Adrenal gland (tissue), 12 donors: ENCODE data around the gene MTMR4. TPM values are rescaled to one million over a fixed set of nuclear protein-coding genes. Genes with fewer than 3 reads are reported as not detected.

Source experiments
- DNase-seq, 7 donors: peaks; one replicate each; pipeline ENCODE4 v3.0.0-alpha.2; 2019 to 2020
- H3K27ac ChIP-seq, 5 donors: fragments of 200-600 bp; sonication (generic) in 4 of 5; 1 replicate in 3 of 5; 2 replicates in 2 of 5; pipeline versions ENCODE4 v1.5.1 to v1.8.0; 2016 to 2020; ENCODE audit warnings: mild to moderate bottlenecking in 1 of 5
- H3K27me3 ChIP-seq: fragments of 200-600 bp; 2 replicates; pipeline ENCODE4 v1.8.0; 2021
- H3K36me3 ChIP-seq, 2 donors: fragments of 200-600 bp; replicated peaks in 1 of 2; 1 replicate in 1 of 2; 2 replicates in 1 of 2; pipeline versions ENCODE4 v1.5.1 to v1.8.0; 2018 to 2022
- H3K4me1 ChIP-seq, 2 donors: fragments of 200-600 bp; replicated peaks in 1 of 2; 1 replicate in 1 of 2; 2 replicates in 1 of 2; pipeline versions ENCODE4 v1.5.1 to v1.8.0; 2018 to 2021
- H3K4me3 ChIP-seq, 4 donors: fragments of 200-600 bp; sonication (generic) in 3 of 4; one replicate each; pipeline ENCODE4 v1.5.1; 2016 to 2018
- H3K9me3 ChIP-seq, 3 donors: fragments of 200-600 bp; sonication (generic) in 1 of 3; replicated peaks in 1 of 3; 1 replicate in 2 of 3; 2 replicates in 1 of 3; pipeline versions ENCODE4 v1.5.1 to v1.8.0; 2016 to 2021
- POLR2A ChIP-seq, 2 donors: fragments of 450-650 bp; IDR thresholded peaks; one replicate each; pipeline ENCODE4 v1.6.1; 2017; ENCODE audit warnings: antibody characterized with exemption in 2 of 2, mild to moderate bottlenecking in 2 of 2, moderate library complexity in 1 of 2
- WGBS, 4 donors: extraction: QIAGEN DNeasy Blood & Tissue Kit in 2 of 4; methylation state at CpG; one replicate each; pipeline versions ENCODE4 v1.1.5 to v1.1.7; 2013 to 2017; 5-methylcytosine and 5-hydroxymethylcytosine counted together
- intact Hi-C, 2 donors: fragments of 100-400 bp; cut with DNase I; formaldehyde crosslinking; loops; one replicate each; pipeline versions ENCODE4 v1.14.1 to v1.15.0; 2022 to 2023
- polyA plus RNA-seq, 3 donors: library from polyadenylated mRNA; stranded (reverse); fragments of 200-250 nt in 2 of 3; fragments of 350-450 nt in 1 of 3; fragmentation: Illumina TruSeq in 1 of 3; extraction: RNeasy Lipid Tissue Mini Kit (QIAGEN cat#74804) in 1 of 3; gene quantifications; one replicate each; pipeline ENCODE4 v1.2.3, GENCODE V29; 2013 to 2014
- total RNA-seq, 9 donors: library from RNA; depleted of rRNA in 4 of 9; stranded (reverse); fragments of >200 nt in 4 of 9; fragments of 120-200 nt in 1 of 9; fragmentation: NEBNext Ultra II Directional in 1 of 9; extraction: Animal tissue kit (Norgen Biotek cat#: 25700) in 1 of 9; gene quantifications; one replicate each; pipeline versions ENCODE4 v1.1.0 to v1.2.4, GENCODE V29; 2013 to 2023
- TF ChIP-seq, protein P1 (sequence below), 6 experiments: fragments of 450-650 bp in 4 of 6; fragments of 200-600 bp in 2 of 6; sonication (generic) in 1 of 6; IDR thresholded peaks; 1 replicate in 5 of 6; 2 replicates in 1 of 6; pipeline versions ENCODE4 v1.5.1 to v1.8.0; 2016 to 2021; ENCODE audit warnings: antibody characterized with exemption in 6 of 6, mild to moderate bottlenecking in 2 of 6, moderate library complexity in 1 of 6
- donor health status: healthy with polysubstance abuse.
- donor health status: Bipolar disorder and iron deficiency.
- donor health status: DM: yes; HTN: yes; CAD: no.
- donor health status: DM: no; HTN: no; CAD: no.
- donor health status: DM: no; HTN: no; CAD: no.
- donor health status: DM: yes; HTN: yes; CAD: no.

MTMR4 gene
- total and polyA plus RNA-seq, 12 donors: 11.4 to 85.2 (median 42.8) TPM

DNA sequence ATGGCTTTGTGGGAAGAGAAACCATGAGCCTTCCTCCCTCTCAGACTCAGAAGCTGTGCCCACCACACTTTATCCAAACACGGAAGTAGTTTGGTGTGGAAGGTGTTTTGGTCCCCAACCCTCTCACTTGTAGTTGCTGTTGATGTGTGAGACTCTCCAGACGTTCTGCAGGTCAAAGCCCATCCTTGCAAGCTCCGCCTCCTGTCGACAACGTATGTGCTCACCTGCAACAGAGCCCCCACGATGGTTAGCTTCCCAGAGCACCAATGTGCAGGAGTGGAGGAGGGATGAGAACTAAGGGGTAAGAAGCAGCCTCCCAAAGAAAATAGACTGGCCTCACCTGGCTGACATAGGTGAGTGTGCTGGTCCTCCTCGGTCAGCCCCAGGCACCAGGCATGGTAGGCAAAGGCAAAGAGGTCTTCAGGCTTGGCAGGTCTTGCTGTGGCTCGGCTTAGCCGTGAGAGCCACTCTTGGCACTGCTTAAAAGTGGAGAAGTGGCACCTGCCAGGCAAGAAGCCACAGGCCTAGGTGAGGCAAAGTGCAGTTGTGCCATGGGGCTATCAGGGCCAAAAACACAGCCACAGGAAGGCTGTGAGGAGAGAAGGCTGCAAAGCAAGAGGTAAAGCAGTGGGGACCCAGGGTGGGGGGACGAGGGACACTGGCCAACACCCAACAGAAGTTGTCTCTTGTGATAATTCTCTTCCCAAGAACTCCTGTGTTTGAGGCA, 5.9 kb downstream of the MTMR4 start:
- Histone ChIP-seq H3K4me3 (no peak overlapping the region), H3K4me1 (peaks cover 2 to 11% of the 10 kb centered on the region in 2 donors), H3K36me3 (peaks cover 0 to 92% of the 10 kb centered on the region in 2 donors), H3K27me3 (no peaks in the 10 kb centered on the region), H3K9me3 (no peaks in the 10 kb centered on the region), H3K27ac (peak overlapping the region in 2 of 5 donors; percentile 9 to 73)
- intact Hi-C loops: no loop called here
- TF ChIP-seq, protein P1, sequence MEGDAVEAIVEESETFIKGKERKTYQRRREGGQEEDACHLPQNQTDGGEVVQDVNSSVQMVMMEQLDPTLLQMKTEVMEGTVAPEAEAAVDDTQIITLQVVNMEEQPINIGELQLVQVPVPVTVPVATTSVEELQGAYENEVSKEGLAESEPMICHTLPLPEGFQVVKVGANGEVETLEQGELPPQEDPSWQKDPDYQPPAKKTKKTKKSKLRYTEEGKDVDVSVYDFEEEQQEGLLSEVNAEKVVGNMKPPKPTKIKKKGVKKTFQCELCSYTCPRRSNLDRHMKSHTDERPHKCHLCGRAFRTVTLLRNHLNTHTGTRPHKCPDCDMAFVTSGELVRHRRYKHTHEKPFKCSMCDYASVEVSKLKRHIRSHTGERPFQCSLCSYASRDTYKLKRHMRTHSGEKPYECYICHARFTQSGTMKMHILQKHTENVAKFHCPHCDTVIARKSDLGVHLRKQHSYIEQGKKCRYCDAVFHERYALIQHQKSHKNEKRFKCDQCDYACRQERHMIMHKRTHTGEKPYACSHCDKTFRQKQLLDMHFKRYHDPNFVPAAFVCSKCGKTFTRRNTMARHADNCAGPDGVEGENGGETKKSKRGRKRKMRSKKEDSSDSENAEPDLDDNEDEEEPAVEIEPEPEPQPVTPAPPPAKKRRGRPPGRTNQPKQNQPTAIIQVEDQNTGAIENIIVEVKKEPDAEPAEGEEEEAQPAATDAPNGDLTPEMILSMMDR (IDR thresholded peaks at IDR 0.05): no peak
- TF ChIP-seq POLR2A (IDR thresholded peaks at IDR 0.05): no peak
- peak in 1 of 7 donors; percentile 47 for DNase-seq
- WGBS, 4 donors: 72 to 88% (median 84%) methylated on average over 10 of the region's 10 CpGs

DNA sequence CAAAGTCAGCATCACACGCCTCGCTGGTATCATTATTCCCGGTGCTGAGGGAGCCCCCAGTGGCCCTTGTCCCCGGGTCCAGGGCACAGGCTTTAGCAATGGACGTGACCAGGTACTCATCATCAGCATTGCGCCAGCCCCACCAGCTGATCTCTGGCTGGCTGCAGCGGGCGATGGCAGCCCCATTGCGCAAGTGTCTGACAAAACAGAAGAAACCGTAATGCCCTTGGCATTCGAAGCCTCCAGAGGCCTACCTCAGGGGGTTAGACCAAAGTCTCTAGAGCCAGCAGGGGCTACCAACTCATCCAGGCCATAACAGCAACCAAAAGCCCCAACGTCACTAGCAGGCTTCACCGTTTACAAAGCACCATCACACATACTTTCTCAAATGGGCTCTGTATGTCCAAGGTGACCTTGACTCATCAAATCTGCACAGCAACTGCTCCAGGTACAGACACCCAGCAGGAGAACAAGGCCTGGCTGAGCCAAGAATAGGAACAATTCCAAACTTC, 7.3 kb downstream of the MTMR4 start:
- Histone ChIP-seq H3K36me3 (peaks cover 0 to 99% of the 10 kb centered on the region in 2 donors), H3K4me1 (peaks cover 0 to 6% of the 10 kb centered on the region in 2 donors), H3K9me3 (no peaks in the 10 kb centered on the region), H3K27me3 (no peaks in the 10 kb centered on the region), H3K4me3 (no peak overlapping the region), H3K27ac (peak overlapping the region in 2 of 5 donors; percentile 27 to 73)
- 56 to 87% (median 73%) methylated on average over 7 to 13 of the region's 13 CpGs for whole genome bisulfite sequencing, 4 donors
- intact Hi-C loops: no loop called here
- DNase-seq: peak in 6 of 7 donors; percentile 59 to 72 (median 67)
- no peak for TF ChIP-seq POLR2A (IDR thresholded peaks at IDR 0.05)
- TF ChIP-seq, protein P1 (IDR thresholded peaks at IDR 0.05): no peak

DNA sequence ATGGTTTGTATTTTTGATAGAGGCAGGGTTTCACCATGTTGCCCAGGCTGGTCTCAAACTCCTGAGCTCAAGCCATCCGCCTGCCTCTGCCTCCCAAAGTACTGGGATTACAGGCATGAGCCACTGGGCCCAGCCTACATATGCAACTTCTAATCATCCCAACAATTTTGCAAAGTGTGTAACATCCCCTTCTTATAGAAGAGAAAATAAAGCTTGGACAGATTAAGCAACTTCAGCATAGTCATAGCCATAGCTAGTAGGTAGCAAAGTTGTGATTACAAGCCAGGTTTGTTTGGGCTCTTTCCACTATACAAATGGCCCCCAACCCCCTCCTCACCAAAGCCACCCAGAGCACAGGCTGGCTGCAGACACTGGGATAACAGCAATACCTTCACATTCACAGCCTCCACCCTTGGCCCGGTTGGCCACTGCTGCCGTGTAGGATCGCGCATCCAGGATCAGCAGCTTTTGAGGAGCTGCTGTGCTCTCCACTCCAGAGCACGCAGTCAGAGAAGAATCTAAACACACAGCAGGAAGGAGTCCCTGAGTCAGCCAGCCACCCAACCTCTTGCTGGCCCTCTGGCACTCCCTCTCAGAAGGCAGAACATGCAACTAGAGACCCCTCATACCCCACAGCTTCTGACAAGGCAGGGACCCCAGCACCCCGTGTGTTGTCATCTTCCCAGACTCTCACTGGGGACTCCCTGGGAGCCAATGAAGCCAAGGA, 7.9 kb downstream of the MTMR4 start:
- Histone ChIP-seq H3K27me3 (no peaks in the 10 kb centered on the region), H3K27ac (peak overlapping the region in 2 of 5 donors; percentile 27 to 73), H3K9me3 (no peaks in the 10 kb centered on the region), H3K4me1 (peaks cover 0 to 6% of the 10 kb centered on the region in 2 donors), H3K36me3 (peaks cover 0 to 98% of the 10 kb centered on the region in 2 donors), H3K4me3 (no peak overlapping the region)
- TF ChIP-seq, protein P1 (IDR thresholded peaks at IDR 0.05): no peak
- TF ChIP-seq POLR2A (IDR thresholded peaks at IDR 0.05): no peak
- WGBS, 4 donors: 87 to 94% (median 90%) methylated on average over 5 to 7 of the region's 7 CpGs
- DNase-seq: peak in 1 of 7 donors; percentile 39
- intact Hi-C loops: no loop called here

DNA sequence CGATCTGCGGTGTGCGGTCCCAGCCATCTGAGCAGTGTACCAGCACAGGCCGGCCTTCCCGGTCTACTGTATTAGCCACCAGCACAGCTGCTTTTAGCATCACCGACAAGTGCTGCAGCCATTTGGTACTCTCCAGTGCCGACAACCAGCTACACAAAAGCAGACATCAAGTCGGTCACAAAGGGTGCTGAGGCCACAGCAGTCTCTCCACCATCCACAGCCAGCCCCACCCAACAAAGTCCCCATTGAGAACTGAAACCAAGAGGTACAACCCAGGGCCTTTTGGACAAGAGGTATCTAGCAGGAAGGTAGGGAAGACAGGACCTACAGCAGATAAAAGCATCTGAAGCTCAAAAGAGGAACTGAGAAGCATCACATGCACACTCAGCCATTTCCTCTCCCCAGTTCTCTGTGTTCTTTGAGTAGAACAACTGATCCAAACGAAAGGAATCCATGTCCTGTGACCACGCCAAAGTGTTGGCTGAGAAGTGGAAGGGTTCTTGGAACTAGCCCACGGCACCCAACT, 9.5 kb downstream of the MTMR4 start:
- intact Hi-C loops: no loop called here
- Histone ChIP-seq H3K9me3 (no peaks in the 10 kb centered on the region), H3K4me3 (no peak overlapping the region), H3K27ac (no peak overlapping the region), H3K4me1 (peaks cover 0 to 6% of the 10 kb centered on the region in 2 donors), H3K36me3 (peaks cover 0 to 98% of the 10 kb centered on the region in 2 donors), H3K27me3 (no peaks in the 10 kb centered on the region)
- WGBS, 4 donors: 85 to 91% (median 87%) methylated on average over 10 to 11 of the region's 11 CpGs
- peak in 1 of 7 donors; percentile 49 for DNase-seq
- no peak for TF ChIP-seq POLR2A (IDR thresholded peaks at IDR 0.05)
- TF ChIP-seq, protein P1 (IDR thresholded peaks at IDR 0.05): no peak
